ENCODE results near the gene ARFRP1.
"Not testable (repeated sequence)": the region's sequence is repeated elsewhere in the genome, so short reads cannot be mapped to it uniquely, and the experiment has no call there.

The ARFRP1 gene

DNA sequence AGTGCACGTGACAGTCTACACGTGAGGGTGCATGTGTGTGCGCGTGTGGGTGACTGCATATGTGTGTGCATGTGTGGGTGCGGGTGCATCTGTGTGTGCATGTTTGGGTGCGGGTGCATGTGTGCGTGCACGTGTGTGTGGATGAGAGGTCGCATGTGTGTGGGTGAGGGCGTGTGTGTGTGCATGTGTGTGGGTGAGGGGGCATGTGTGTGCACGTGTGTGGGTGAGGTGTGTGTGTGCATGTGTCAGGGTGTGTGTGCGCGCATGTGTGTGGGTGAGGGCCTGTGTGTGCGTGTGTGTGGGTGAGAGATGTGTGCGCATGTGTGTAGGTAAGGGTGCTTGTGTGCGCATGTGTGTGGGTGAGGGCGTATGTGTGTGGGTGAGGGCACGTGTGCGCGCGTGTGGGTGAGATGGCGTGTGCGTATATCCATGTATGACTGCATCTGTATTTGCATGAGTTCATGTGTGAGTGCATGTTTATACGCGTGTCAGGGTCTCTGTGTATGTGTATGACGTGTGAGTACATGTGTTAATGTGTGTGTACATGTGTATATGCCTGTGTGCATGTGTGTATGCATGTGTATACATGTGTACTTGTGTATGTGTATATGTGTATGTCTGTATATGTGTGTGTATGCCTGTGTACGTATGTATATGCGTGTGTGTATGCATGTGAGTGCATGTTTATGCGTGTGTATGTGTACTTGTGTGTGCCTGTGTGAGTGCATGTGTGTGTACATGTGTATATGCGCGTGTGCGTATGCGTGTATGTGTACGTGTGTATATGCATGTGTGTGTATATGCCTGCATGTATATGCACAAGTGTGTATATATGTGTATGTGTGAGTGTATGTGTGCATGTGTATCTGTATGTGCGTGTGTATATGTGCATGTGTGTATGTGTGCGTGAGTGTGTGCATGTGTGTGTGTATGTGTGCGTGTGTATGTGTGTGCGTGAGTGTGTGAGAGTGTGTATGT is 24.6 kb upstream of the ARFRP1 start:
- no peak for DNase-seq

DNA sequence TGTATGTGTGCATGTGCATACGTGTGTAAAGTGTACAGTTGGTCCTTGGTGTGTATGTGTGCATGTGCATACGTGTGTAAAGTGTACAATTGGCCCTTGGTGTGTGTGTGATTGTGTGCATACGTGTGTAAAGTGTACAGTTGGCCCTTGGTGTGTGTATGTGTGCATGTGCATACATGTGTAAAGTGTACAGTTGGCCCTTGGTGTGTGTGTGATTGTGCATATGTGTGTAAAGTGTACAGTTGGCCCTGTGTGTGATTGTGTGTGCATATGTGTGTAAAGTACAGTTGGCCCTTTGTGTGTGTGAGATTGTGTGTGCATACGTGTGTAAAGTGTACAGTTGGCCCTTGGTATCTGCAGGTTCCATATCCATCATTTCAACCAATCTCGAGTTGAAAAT is 23.6 kb upstream of the ARFRP1 start:
- DNase-seq = no peak

DNA sequence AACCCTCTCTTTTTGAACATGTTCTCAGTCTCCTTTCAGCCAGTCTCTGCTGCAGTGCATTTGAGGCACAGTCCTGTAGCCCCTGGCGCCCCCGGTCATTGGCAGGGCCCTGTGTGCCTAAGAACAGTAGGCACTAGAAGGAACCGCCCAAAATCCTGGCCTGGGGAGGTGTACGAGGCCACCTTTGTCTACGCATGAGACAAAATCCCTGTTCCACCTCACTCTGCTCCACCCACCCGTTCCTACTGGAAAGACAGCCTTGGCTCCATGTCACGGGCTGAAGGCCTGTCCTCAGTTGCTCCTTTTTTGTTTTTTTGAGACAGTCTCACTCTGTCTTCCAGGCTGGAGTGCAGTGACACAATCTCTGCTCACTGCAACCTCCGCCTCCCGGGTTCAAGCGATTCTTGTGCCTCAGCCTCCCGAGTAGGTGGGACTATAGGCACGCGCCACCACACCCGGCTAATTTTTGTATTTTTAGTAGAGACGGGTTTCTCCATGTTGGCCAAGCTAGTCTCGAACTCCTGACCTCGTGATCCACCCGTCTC is 22.5 kb upstream of the ARFRP1 start:
- not testable (repeated sequence) for DNase-seq

DNA sequence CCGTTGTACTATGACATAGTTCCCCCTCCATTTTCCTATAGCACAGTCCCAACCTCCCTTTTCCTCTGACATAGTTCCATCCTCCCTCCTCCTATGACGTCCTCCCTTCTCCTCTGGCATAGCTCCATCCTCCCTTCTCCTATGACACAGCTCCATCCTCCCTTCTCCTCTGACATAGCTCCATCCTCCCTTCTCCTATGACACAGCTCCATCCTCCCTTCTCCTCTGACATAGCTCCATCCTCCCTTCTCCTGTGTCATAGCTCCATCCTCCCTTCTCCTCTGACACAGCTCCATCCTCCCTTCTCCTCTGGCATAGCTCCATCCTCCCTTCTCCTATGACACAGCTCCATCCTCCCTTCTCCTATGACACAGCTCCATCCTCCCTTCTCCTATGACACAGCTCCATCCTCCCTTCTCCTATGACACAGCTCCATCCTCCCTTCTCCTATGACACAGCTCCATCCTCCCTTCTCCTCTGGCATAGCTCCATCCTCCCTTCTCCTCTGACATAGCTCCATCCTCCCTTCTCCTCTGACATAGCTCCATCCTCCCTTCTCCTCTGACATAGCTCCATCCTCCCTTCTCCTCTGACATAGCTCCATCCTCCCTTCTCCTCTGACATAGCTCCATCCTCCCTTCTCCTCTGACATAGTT is 15.3 kb upstream of the ARFRP1 start:
- not testable (repeated sequence) for DNase-seq

DNA sequence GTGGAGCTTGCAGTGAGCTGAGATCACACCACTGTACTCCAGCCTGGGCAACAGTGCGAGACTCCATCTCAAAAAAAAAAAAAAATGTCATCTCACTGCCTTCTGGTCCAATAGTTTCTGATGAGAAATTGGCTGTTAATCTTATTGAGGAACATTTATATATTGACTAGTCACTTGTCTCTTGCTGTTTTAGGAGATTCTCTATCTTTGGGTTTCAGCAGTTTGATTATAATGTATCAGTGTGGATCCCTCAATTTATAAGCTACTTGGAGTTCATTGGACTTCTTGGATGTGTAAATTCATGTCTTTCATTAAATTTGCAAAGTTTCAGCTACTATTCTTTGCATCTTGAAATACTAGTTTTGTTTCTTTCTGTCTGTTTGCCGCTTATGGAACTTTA is 11.2 kb upstream of the ARFRP1 start:
- DNase-seq = no peak

DNA sequence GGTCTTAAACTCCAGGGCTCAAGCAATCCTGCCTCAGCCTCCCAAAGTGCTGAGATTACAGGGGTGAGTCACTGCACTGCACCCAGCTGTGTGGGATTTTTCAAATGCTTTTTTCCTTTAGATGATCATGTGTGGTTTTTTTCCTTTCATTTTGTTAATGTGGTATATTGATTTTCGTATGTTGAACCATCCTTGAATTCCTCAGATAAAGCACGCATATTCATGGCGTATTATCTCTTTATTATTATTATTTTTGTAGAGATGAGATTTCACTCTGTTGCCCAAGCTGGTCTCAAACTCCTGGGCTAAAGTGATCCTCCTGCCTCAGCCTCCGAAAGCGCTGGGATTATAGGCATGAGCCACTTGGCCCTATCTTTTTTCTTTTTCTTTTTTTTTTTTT is 7.1 kb upstream of the ARFRP1 start:
- DNase-seq = no peak

DNA sequence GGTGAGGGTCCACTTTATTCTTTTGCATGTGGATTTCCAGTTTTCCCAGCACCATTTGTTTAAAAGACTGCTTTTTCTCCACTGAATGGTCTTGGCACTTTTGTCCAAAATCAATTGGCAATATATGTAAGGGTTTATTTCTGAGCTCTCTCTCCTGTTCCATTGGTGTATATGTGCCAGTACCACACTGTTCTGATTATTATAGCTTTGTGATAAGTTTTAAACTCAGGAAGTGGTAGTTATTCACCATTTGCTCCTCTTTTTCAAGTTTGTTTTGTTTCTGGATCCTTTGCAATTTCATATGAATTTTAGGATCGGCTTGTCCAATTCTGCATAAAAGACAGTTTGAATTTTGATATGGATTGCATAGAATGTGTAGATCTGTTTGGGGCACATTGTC is 4.4 kb upstream of the ARFRP1 start:
- DNase-seq = no peak

DNA sequence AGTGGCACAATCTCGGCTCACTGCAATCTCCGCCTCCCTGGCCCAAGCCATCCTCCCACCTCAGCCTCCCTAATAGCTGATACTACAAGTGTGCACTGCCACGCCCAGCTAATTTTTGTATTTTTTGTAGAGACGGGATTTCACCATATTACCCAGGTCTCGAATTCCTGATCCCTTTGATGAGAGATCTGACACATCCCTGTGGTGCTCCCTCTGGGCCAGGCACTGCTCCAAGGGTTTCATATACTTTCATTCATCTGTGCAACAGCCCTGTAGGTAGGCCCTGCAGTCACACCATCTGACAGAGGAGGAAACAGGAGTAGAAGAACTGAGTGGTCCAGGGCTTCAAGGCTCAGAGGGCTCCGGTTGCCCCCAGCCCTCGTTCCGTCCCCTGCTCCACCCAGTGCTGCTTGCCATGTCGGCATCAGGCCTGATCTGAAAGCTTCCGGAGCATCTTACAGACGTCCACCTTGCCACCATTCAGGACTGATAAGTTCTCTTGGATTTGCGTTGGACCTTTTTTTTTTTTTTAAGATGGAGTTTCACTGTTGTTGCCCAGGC is 3.4 kb upstream of the ARFRP1 start:
- no peak for DNase-seq

DNA sequence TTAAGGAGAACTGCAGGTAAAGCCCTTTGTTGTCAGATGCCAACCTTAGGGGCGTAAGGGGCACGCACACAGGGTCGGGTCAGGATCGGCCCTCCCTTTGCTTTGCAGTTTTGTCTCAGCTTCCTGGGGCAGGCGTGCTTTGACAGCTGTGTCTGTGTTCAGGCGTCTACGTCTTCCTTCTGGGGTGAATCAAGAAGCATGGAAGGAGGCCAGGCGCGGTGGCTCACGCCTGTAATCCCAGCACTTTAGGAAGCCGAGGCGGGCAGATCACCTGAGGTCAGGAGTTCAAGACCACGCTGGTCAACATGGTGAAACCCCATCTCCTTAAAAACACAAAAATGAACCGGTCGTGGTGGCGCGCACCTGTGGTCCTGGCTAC is 1.4 kb upstream of the ARFRP1 start:
- DNase-seq = no peak

DNA sequence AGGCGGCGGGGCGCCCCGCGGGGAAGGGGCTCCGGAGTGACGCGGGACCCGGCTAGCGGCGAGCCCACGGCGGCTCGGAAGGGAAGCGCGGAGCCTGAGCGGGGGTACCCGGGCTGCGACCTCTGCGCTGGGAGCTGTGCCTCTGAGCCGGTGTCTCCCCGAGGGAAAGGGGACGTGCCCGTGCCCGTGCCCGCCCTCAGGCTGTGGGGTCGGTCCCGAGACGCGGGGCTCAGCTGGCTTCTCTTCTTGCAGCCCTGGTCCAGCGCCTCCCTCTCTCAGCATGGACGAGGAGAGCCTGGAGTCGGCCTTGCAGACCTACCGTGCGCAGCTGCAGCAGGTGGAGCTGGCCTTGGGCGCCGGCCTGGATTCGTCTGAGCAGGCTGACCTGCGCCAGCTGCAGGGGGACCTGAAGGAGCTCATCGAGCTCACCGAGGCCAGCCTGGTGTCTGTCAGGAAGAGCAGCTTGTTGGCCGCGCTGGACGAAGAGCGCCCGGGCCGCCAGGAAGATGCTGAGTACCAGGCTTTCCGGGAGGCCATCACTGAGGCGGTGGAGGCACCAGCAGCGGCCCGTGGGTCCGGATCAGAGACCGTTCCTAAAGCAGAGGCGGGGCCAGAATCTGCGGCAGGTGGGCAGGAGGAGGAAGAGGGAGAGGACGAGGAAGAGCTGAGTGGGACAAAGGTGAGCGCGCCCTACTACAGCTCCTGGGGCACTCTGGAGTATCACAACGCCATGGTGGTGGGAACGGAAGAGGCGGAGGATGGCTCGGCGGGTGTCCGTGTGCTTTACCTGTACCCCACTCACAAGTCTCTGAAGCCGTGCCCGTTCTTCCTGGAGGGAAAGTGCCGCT is 749 bp upstream of the ARFRP1 start:
- no peak for DNase-seq

DNA sequence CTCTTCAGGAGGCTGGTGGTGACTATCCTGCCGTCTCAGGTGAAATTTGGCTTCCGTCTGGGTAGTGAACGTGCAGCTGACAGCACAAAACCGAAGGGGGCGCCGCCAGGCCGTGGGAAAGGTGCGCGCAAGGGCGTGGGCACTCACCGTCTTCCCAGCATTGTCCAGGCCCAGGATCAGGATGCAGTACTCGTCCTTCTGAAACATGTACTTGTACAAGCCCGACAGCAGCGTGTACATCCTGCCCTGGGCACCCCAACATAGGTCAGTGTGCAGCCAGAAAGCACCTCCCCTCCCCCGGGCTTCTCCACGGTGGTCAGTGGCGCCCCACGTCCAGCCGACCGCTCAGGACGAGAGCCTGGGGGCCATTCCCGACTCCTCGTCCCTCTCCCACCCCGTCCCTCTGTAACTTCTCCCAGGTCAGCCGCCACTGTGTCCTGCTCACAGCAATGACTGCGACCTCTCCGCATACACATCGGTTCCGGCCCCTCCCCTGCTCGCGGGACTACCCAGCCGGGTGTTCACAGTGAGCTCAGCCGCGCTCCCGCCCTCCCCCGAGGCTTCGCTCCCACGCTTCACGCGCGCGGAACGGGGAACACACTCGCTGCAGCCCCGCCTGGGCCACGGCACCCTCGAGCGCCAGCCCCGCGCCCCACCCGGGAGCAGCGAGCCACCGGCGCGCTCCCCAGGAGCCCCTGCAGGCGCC is 771 bp downstream of the ARFRP1 start:
- DNase-seq = no peak

DNA sequence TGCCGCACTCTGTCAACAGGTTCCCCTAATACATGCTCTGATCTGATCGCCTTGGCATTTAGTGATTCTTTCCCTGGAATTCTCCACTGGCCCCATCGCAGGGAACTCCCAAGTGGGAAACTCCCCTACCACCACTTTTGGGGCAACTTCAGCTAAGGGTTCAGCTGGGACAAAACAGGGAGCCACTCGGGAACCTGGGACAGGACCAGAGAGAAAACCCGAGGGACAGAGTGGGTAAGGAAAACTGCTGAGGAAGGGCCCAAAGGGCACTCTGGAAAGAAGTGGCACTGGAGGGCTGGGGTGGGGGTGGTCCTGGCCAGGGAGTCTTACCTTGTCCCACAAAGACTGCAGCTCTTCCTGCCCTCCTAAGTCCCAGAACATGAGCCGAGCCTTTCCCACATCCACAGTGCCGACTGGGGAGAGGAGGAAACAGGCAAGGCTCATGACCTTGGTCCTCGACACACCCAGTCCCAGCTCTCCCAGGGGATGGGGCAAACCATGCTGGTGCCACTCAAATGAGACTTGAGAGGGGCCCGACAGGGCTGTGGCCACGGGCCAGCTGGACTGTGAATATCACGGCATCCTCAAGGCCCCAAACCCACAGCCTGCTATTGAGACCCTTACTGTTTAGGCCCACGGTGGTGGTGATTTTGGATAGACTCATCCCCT is 1.6 kb downstream of the ARFRP1 start:
- no peak for DNase-seq

DNA sequence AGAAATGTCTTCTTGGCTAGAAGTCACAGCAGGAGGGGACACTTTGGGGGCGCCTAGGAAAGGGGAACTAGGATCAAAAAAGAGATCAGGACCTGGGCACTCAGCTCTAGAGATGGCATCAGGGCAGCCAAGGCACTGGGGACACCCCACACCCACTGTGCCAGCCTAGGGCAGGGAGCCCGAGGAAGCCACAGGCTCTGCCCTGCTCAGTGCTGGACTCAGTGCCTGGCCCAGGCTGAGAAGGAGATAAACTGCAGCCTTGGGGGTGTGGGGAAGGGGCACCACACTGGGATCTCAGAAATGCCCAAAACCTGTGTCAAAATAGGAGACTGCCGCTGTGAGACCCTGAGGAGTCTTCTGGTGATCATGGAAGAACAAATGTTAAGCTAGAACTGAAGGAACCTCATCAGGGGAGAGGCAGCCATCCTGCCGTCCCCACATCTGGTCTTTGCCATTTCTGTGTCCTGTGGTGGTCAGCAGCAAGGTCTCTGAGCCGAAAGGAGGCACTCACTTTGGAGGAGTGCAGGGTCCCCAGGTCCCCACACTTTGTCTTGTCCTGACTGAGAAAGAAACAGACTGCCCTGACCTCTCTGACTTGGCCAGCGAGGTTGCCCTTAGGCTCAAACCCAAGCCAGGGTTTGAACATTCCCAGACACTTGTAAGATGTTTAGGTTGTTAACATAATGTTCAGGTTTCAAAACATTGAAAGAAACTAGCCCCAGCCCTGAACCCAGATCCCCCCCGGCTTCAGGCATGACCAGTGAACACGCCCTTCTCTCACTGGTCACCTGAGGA is 2.3 kb downstream of the ARFRP1 start:
- no peak for DNase-seq

DNA sequence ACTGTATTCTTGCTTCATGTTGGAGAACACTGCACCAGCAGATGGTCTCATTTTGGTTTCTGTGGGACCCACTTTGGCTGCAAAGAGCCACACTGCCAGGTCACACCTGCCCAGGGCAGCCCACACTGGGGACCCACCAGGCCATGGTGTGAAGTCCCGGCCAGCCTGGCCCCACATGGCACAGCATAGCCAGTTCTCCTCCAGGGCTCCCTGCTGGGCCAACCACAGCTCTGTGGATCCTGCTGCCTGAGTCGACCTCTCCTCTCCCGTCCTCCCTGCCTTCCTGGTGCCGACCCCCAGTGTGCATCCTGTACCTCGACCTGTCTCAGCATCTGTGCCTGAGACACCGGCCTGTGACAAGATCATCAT is 3.0 kb downstream of the ARFRP1 start:
- DNase-seq = no peak

DNA sequence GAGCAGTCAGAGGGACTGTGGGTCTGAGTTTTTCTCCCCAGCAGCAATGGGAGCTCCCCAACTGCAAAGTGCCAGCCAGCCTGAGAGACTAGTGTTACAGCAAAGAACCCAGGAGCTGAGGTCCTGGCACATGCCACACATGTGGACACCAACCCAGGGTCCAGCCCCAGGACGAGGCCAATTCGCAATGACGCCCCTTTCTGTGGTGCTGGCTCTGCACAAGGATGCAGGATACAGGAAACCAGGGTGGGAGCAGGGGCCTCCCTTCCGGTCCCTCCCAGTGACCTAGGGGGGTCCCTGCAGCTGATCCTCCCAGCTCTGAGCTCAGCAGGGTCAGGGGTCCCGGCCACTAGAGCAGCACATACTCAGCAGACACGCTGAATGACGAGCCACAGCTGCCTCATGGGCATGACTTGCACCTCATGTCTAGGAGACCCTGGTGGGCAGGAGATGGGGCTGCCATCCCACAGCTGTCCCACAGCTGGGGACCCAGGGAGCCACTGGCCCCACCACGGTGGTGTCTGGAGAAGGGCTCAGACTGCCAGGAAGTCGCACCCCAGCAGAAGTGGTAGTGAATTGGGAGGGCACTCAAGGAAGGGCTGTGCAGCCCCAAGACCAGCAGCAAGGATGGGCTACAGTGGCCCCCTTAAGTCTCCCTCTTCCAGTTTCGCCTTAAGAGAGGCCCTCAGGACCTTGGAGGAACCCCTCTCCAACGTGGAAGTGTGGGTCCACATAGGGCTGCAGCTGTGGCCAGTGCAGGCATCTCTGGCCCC is 3.6 kb downstream of the ARFRP1 start:
- DNase-seq = no peak

DNA sequence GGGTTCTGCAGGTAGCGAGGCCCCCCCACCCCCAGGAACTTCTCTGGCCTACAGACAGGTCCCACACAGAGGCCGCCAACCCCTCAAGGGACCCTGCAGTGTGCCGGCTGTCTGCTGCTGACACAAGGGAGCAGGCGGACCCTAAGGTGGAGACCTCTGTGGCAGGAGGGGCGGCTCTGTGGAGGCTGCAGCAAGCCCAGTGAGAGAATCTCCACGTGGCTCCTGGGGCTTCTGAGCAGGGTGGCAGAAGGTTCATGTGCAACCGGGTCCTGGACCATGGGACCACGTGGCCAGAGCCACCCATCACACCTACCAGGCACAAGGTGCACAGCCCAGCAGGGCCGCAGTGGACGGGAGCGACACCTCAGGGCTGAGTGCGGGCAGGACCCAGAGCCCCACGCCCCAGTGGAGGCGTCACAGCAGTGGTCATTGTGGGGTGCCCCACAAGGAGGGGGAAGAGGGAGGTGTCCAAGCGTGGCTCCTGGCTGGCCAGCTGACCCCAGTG is 4.3 kb downstream of the ARFRP1 start:
- no peak for DNase-seq

DNA sequence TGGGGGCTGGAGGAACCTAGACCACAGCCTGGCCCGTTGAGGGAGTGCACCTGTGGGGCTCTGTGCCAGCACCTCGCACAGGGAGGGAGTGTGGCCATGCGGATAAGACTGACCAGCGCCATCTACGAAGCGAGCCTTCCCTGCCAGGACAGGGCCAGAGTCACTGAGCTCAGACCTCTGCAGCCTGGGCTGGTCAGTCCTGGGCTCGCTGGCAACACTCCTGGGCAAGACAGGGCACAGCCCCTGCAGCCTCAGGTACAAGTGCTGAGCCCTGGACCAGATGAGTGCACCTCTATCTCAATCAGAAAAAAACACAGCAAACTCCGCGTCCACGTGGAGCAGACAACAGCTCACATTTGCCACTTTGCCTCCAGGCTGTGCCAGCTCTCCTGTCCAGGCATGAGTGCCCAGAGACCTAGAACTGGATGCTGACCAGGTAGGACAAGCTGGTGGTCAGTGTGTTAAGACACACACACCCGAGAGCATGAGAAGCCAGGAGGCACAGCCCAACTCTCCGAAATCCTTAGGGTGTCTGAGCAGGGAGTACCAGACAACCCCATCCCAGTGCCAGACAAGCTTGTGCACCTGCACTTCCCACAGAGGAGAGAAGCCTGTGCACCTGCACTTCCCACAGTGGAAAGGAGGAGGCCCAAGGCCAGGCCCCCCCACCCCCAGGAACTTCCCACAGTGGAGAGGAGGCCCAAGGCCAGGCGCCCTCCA is 4.9 kb downstream of the ARFRP1 start:
- DNase-seq = no peak

DNA sequence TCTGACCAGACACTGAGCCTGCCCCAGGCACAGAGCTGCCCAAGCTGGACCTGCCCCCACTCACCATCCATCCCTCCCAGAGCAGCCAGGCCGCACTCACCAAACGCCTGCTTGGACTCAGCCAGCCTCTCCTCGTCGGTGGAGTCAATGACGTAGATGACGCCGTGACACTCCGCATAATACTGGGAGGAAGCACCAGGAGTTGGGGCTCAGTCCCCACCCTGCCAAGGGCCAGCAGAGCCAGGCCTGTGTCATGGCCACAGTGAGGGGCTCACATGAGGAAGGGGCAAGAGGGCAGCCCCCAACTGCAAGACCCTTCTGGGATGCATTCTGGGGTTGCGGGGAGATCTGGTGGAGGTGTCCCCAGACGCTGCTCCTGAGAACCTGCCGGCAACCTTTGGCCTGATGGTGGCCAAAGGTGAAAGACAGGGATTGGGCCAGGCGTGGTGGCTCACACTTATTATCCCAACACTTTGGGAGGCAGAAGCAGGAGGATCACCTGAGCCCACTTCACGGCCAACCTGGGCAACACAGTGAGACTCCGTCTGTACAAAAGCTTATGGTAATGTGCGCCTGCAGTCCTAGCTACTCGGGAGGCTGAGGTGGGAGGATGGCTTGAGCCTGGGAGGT is 5.6 kb downstream of the ARFRP1 start:
- DNase-seq = no peak
